HG03432 (cell line): ENCODE results near the gene BHLHE23.
A peak's percentile ranks its signal among the peaks of the same experiment; 100 is the strongest.
"Not testable (repeated sequence)": the region's sequence is repeated elsewhere in the genome, so short reads cannot be mapped to it uniquely, and the experiment has no call there.

Experiments
- ATAC-seq: cut with Tn5 transposase; IDR thresholded peaks from one replicate; pipeline ENCODE4 v1.9.1; 2021; ENCODE audit warnings: mild to moderate bottlenecking, moderate library complexity; ENCODE audit not compliant: unreplicated experiment

The BHLHE23 gene

GRCh38 chr20:63043348-63044203 is 36.8 kb upstream of the BHLHE23 start:
- ATAC-seq = no peak

GRCh38 chr20:63042448-63043071 is 35.8 kb upstream of the BHLHE23 start:
- no peak for ATAC-seq

DNA sequence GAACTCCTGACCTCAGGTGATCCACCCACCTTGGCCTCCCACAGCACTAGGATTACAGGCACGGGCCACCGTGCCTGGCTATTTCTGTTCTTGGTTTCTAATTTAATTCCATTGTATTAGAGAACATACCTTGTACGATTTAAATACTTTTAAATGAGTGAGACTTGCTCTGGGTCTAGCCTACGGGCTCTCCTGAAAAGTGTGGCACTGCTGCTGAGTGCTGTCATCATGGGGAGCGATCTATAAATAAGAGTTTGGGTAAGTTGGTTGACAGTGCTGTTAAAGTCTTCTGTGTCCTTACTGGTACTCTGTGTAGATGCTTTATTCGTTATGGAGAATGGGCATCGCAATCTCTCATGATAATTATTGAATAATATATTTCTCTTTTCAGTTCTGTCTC is 35.0 kb upstream of the BHLHE23 start:
- ATAC-seq = no peak

DNA sequence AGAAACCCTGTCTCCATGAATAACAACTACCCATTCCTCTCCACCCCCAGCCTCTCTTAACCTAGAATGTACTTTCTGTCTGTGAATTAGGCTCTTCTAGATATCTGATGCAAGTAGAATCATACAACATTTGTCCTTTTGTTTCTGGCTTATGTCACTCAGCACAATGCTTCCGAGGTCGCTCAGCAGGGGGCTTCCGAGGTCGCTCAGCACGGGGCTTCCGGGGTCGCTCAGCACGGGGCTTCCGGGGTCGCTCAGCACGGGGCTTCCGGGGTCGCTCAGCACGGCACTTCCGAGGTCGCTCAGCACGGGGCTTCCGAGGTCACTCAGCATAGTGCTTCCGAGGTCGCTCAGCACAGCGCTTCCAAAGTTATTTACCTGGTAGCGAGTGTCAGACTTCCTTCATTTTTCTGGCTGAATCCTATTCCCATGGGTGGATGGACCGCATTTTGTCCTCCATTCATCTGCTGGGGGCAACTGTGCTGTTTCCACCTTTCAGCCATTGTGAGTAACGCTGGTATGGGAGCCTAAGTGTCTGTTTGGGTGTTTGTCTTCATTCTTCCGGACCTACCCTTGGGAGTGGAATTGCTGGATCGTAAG is 31.0 kb upstream of the BHLHE23 start:
- ATAC-seq = no peak

GRCh38 chr20:63036291-63036690 is 29.5 kb upstream of the BHLHE23 start:
- ATAC-seq = no peak

DNA sequence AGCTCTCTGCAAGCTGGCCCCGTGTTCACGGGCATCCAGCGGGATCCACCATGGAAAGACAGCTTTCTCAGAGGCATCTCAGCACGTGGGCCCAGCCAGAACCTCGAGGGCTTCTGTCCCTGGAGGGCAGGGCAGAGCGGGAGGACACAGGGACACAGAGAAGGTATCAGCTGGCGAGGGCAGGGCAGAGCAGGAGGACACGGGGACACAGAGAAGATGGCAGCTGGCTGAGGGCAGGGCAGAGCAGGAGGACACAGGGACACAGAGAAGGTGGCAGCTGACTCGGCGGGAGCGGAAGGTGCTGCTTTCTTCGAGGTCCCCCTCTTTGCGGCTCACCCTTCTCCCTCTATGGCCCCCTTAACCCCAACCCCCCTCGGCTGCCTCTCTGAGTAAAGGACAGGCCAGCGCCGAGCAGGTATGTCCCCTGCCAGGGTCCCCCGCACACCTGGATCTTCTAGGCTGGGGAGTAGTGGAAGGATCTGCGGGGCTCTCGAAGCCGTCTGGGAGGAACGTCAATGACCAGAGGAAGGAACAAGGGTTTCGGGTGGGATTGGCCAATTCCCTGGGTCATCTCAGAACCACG is 28.9 kb upstream of the BHLHE23 start:
- ATAC-seq = no peak

- not testable (repeated sequence) for ATAC-seq
Observed at GRCh38 chr20:63034710-63035602, 28.2 kb upstream of the BHLHE23 start.

GRCh38 chr20:63033794-63034709 is 27.3 kb upstream of the BHLHE23 start:
- no peak for ATAC-seq

- ATAC-seq = peak; percentile 43
Observed at GRCh38 chr20:63032861-63033793, 26.4 kb upstream of the BHLHE23 start.

DNA sequence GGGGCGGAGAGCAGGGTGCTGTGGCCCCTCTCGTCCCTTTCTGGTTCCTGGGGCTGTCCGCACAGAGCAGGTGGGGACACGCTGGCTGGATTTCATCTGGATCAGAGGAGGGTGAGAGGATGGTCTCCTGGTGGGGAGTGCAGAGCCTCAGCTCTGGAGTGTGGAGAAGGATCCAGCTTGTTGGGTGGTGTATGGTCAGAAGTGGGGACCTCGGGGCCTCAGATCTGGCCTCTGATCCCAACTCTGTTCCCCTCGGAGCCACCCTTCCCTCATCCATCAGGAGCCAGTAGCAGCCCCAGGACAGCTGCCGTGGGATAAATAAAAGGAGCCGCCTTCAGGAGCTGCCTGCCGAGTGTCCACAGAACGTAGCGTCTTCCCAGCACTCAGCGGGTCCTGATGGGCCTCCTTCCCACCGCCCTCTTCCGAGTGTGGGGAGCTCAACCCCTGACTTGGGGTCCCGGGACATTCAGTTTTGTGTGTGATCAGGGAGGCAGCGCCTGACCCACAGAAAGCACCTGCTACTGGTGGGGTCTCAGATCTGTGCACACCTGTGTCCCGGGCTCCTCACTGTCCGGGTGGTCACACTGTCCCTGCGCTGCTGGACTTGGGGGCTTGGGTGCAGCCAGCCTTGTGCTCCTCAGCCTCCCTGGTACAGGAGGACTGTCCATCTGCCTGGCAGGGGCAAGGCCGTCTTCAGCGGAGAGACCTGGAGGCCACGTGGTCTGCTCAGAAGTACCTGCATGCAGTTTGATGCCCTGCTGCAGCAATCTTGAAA is 25.4 kb upstream of the BHLHE23 start:
- ATAC-seq = no peak

GRCh38 chr20:63031251-63032014 is 24.7 kb upstream of the BHLHE23 start:
- ATAC-seq = no peak

DNA sequence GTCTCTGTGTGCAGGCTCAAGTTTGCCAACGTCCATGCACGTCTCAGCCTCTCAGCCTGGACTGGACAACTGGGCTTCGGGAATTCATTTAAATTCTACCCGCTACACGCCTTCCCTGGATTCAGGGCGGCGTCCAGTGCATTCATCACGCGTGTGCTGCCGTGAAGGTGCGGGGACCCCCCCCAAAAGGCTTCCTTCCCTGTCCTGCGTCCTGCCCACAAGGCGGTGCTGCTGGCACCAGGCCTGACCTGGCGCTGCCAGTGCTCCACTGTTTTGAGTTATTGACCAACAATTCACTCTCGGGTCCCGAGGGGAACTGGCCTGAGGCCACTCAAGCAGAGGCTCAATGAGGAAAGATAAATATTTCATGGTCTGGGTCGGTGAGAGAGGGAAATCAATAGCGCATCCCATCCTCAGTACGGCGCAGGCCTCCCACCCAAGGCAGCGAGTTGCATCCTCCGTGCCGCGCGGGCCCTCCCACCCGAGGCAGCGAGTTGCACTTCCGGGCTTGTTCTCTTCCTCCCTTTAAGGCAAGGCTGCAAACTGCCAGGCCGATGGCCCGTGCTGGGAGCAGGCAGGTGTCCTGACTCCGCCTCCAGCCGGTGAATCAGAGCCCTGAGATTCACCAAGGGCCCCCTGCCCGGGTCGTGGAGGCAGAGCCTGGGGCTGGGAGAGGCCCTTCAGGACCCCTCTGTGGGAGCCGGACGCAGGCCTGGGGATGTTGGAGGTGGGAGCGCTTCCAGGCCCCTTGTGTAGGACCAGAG is 22.8 kb upstream of the BHLHE23 start:
- no peak for ATAC-seq

GRCh38 chr20:63028461-63028921 is 21.7 kb upstream of the BHLHE23 start:
- no peak for ATAC-seq

GRCh38 chr20:63027922-63028389 is 21.2 kb upstream of the BHLHE23 start:
- ATAC-seq = no peak

DNA sequence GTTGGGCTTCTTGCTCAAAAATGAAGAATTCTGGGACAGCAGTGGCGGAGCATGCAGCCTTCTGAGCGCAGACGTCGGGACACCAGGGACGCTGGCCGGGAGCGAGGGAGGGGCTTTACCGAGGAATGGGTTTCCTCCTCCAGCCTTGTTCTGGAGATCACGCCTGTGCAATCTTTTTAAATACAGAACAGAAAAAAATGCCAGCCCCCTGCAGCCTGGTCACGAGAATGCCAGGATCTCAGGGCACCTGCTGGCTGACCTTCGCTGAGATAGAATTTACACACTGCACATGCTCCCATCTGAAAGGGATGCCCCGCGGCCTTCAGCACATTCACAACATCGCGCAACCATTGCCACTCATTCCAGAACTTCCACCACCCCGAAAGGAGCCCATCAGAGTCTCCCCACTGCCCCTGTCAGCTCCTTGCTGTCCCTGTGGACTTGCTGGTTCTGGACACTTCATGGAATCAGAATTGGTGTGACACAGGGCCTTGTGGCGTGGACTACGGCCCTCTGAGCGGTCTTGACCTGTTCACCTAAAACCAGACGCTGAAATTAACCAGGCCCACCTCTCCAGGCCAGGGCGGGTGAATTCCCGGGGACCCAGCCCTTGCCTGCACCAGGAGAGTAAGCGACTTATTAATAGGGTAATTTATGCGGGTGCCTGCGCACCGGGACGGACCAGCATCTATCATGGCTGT is 20.6 kb upstream of the BHLHE23 start:
- ATAC-seq = no peak
